Hepatocyte (in vitro differentiated cells): ENCODE results near the gene PAQR5. TPM values are rescaled to one million over a fixed set of nuclear protein-coding genes. Genes with fewer than 3 reads are reported as not detected.
A peak's percentile ranks its signal among the peaks of the same experiment; 100 is the strongest.

Experiments
- DNase-seq: peaks from one replicate; pipeline ENCODE4 v3.0.0-alpha.2; 2016; ENCODE audit warnings: low spot score
- H2AFZ ChIP-seq: fragments of 200-600 bp; sonication (generic); 2 replicates; pipeline ENCODE4 v1.6.0; 2016; ENCODE audit warnings: antibody characterized with exemption, mild to moderate bottlenecking
- H3K27ac ChIP-seq: fragments of 200-600 bp; sonication (generic); 2 replicates; pipeline ENCODE4 v1.5.1; 2016; ENCODE audit warnings: mild to moderate bottlenecking
- H3K27me3 ChIP-seq: fragments of 200-600 bp; sonication (generic); 2 replicates; pipeline ENCODE4 v1.6.1; 2016
- H3K36me3 ChIP-seq: fragments of 200-600 bp; sonication (generic); replicated peaks from 2 replicates; pipeline ENCODE4 v1.5.1; 2016; ENCODE audit warnings: low read depth; ENCODE audit not compliant: insufficient read depth
- H3K4me1 ChIP-seq: fragments of 200-600 bp; sonication (generic); 2 replicates; pipeline ENCODE4 v1.5.1; 2016; ENCODE audit warnings: mild to moderate bottlenecking, moderate library complexity; ENCODE audit not compliant: insufficient read depth
- H3K4me2 ChIP-seq: fragments of 200-600 bp; sonication (generic); 2 replicates; pipeline ENCODE4 v1.6.0; 2016
- H3K4me3 ChIP-seq: fragments of 200-600 bp; sonication (generic); 2 replicates; pipeline ENCODE4 v1.5.1; 2016; ENCODE audit warnings: mild to moderate bottlenecking
- H3K79me2 ChIP-seq: fragments of 200-600 bp; sonication (generic); 2 replicates; pipeline ENCODE4 v1.6.0; 2017; ENCODE audit warnings: mild to moderate bottlenecking
- H3K9me2 ChIP-seq: fragments of 200-600 bp; sonication (generic); replicated peaks from 2 replicates; pipeline ENCODE4 v1.6.0; 2017; ENCODE audit warnings: mild to moderate bottlenecking; ENCODE audit not compliant: insufficient read depth
- H3K9me3 ChIP-seq: fragments of 200-600 bp; sonication (generic); 2 replicates; pipeline ENCODE4 v1.5.1; 2016; ENCODE audit warnings: low read depth, mild to moderate bottlenecking
- H4K20me1 ChIP-seq: fragments of 200-600 bp; sonication (generic); 2 replicates; pipeline ENCODE4 v1.6.0; 2016; ENCODE audit warnings: mild to moderate bottlenecking; ENCODE audit not compliant: insufficient read depth, poor library complexity, severe bottlenecking
- EZH2 ChIP-seq: fragments of 200-600 bp; sonication (generic); IDR thresholded peaks from 2 replicates; pipeline ENCODE4 v1.6.1; 2016; ENCODE audit warnings: antibody characterized with exemption, mild to moderate bottlenecking, borderline replicate concordance
- EZH2phosphoT487 ChIP-seq: fragments of 200-600 bp; sonication (generic); IDR thresholded peaks from one replicate; pipeline ENCODE4 v1.6.1; 2018; ENCODE audit warnings: antibody characterized with exemption, mild to moderate bottlenecking, low read depth, moderate library complexity; ENCODE audit not compliant: unreplicated experiment, severe bottlenecking
- WGBS: methylation state at CpG from one replicate; pipeline ENCODE4 v1.1.6; 2016; ENCODE audit warnings: low lambda C conversion rate; ENCODE audit errors: missing lambda C conversion rate; 5-methylcytosine and 5-hydroxymethylcytosine counted together
- polyA plus RNA-seq: library from polyadenylated mRNA; unstranded; fragments of >200 nt; fragmentation: Nextera tagmentation; extraction: Ambion mirVana; gene quantifications from 2 replicates; pipeline ENCODE4 v1.2.1, GENCODE V29; 2016
- total RNA-seq: library from RNA; depleted of rRNA; stranded (reverse); fragments of >200 nt; gene quantifications from 2 replicates; pipeline ENCODE4 v1.2.3, GENCODE V29; 2014
- TF ChIP-seq, protein P1 (sequence below): fragments of 200-600 bp; sonication (generic); IDR thresholded peaks from 2 replicates; pipeline ENCODE4 v1.5.1; 2016; ENCODE audit warnings: antibody characterized with exemption, mild to moderate bottlenecking; ENCODE audit not compliant: poor library complexity

PAQR5 gene
- total and polyA plus RNA-seq, 2 experiments from 2014 or later: 2.1 to 2.8 TPM

DNA sequence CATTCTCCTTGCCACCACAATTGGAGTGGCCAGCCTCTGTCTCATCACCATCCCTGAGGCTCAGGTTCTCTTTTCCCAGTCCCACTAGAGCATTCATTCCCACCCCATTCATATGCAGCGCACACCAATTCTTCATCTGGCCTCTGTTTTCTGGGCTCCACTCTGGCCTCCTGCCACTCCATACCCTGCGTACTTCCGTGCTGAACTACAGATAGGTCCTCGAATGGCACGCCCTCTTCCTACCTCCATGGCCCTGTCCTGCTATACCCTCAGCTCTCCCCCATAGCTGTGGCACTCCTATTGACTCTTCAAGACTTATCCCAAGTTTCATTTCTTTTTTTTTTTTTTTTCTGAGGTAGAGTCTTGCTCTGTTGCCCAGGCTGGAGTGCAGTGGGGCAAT is 25.9 kb downstream of the PAQR5 start:
- Histone ChIP-seq H3K4me1 (peaks cover 16% of the 10 kb centered on the region), H3K4me3 (no peak overlapping the region), H4K20me1 (no peaks in the 10 kb centered on the region), H3K9me3 (no peaks in the 10 kb centered on the region), H3K4me2 (no peak overlapping the region), H2AFZ (no peak overlapping the region), H3K27me3 (no peaks in the 10 kb centered on the region), H3K9me2 (no peaks in the 10 kb centered on the region), H3K36me3 (no peaks in the 10 kb centered on the region), H3K27ac (no peak overlapping the region), H3K79me2 (no peaks in the 10 kb centered on the region)
- no peak for TF ChIP-seq EZH2phosphoT487
- no peak for TF ChIP-seq EZH2
- TF ChIP-seq, protein P1, sequence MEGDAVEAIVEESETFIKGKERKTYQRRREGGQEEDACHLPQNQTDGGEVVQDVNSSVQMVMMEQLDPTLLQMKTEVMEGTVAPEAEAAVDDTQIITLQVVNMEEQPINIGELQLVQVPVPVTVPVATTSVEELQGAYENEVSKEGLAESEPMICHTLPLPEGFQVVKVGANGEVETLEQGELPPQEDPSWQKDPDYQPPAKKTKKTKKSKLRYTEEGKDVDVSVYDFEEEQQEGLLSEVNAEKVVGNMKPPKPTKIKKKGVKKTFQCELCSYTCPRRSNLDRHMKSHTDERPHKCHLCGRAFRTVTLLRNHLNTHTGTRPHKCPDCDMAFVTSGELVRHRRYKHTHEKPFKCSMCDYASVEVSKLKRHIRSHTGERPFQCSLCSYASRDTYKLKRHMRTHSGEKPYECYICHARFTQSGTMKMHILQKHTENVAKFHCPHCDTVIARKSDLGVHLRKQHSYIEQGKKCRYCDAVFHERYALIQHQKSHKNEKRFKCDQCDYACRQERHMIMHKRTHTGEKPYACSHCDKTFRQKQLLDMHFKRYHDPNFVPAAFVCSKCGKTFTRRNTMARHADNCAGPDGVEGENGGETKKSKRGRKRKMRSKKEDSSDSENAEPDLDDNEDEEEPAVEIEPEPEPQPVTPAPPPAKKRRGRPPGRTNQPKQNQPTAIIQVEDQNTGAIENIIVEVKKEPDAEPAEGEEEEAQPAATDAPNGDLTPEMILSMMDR: no peak
- WGBS: 97% methylated on average over 5 of the region's 5 CpGs
- no peak for DNase-seq

DNA sequence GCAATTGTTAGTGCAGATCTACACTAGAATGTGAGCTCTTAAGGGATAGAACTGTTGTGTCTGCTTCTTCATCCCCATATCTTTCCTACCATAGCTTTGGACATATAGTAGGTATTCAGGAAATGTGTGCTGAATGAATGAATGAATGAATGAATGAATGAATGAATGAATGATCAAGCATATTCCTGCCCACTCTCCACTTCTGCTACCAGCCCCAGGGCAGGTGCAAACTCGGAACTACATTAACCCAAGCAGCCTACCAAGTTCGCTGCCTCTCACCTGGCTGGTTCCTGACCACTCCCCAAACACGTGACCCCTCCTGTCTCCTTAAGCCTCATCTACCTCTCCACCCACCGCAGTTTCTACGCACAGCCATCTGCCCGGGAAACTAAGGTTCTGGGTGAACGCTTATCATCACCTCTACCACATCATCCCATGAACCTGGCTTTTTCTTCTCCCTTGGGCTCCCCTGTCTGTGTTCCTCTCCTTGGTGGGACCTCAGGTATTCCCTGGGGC is 26.8 kb downstream of the PAQR5 start:
- DNase-seq: no peak
- WGBS: 83% methylated on average over 7 of the region's 7 CpGs
- no peak for TF ChIP-seq EZH2phosphoT487
- TF ChIP-seq, protein P1: no peak
- no peak for TF ChIP-seq EZH2
- Histone ChIP-seq H3K4me2 (no peak overlapping the region), H3K4me3 (no peak overlapping the region), H2AFZ (no peak overlapping the region), H3K9me3 (no peaks in the 10 kb centered on the region), H4K20me1 (no peaks in the 10 kb centered on the region), H3K27me3 (no peaks in the 10 kb centered on the region), H3K27ac (no peak overlapping the region), H3K9me2 (no peaks in the 10 kb centered on the region), H3K36me3 (no peaks in the 10 kb centered on the region), H3K79me2 (no peaks in the 10 kb centered on the region), H3K4me1 (peaks cover 13% of the 10 kb centered on the region)

GRCh38 chr15:69328080-69328479 is 29.4 kb downstream of the PAQR5 start:
- Histone ChIP-seq H3K4me2 (no peak overlapping the region), H3K9me3 (no peaks in the 10 kb centered on the region), H3K27me3 (no peaks in the 10 kb centered on the region), H3K4me1 (peaks cover 13% of the 10 kb centered on the region), H2AFZ (no peak overlapping the region), H3K36me3 (no peaks in the 10 kb centered on the region), H3K9me2 (no peaks in the 10 kb centered on the region), H4K20me1 (no peaks in the 10 kb centered on the region), H3K27ac (peak overlapping the region; percentile 37), H3K4me3 (no peak overlapping the region), H3K79me2 (no peaks in the 10 kb centered on the region)
- 94% methylated on average over 1 of the region's 1 CpG for WGBS
- DNase-seq: no peak
- TF ChIP-seq, protein P1: no peak
- no peak for TF ChIP-seq EZH2phosphoT487
- TF ChIP-seq EZH2: no peak

- Histone ChIP-seq H3K4me1 (peaks cover 10% of the 10 kb centered on the region), H3K27ac (peak overlapping the region; percentile 83), H3K4me3 (no peak overlapping the region), H3K9me2 (no peaks in the 10 kb centered on the region), H4K20me1 (no peaks in the 10 kb centered on the region), H3K27me3 (no peaks in the 10 kb centered on the region), H3K36me3 (no peaks in the 10 kb centered on the region), H3K79me2 (no peaks in the 10 kb centered on the region), H3K4me2 (no peak overlapping the region), H3K9me3 (no peaks in the 10 kb centered on the region), H2AFZ (no peak overlapping the region)
- peak; percentile 73 for DNase-seq
- 66% methylated on average over 8 of the region's 8 CpGs for WGBS
- TF ChIP-seq EZH2phosphoT487: no peak
- TF ChIP-seq, protein P1: no peak
- TF ChIP-seq EZH2: no peak
Observed at GRCh38 chr15:69328739-69329138, 30.0 kb downstream of the PAQR5 start.
